ENCODE measurements around the gene CLEC9A. TPM values are rescaled to one million over a fixed set of nuclear protein-coding genes. Genes with fewer than 3 reads are reported as not detected.

The CLEC9A gene
- total and polyA plus RNA-seq, 9 of the 15 experiments (the other 6 are each of a cell fraction or from before 2014, with no cell fraction given) = not detected

DNA sequence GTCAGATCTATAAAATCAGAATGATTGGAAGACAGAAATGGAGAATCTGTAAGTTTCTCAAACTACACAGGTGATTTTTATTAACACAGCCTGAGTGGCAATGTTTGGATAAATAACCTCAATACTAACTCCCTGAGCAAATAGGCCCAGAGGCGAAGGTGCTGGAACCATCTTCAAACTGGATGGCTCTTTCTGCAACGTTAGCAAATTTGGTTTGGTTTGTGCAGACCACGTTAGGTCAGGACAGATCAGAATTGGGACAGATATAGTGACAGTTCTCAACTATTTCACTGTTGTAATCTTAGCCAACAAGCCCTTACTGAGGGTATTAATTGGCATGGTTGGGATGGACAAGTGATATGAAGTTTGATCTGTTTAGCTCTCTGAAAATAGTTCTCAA lies 9.1 kb upstream of the CLEC9A start:
- ATAC-seq (no peak), FAIRE-seq (no peak), DNase-seq (ENCODE audit: extremely low read depth in 1 of 4, low spot score in 3 of 4) (no peak)
- H3K36me3 ChIP-seq (ENCODE audit: control insufficient read depth, insufficient read depth, low read length) = no peaks in the 10 kb centered on the region
- no peaks in the 10 kb centered on the region for H3K9me1 ChIP-seq (ENCODE audit: control insufficient read depth, insufficient read depth, low read length)
- H3K4me2 ChIP-seq (ENCODE audit: insufficient read depth, low read length) = no peak overlapping the region
- H3K4me3 ChIP-seq = no peak overlapping the region
- peak; percentile 50; the same call in 1 of the 2 replicates for TF ChIP-seq MAFF (IDR thresholded peaks at IDR 0.05; ENCODE audit: low read length)
- no peak for TF ChIP-seq CSDE1 (IDR thresholded peaks at IDR 0.05)
- TF ChIP-seq, protein P1, sequence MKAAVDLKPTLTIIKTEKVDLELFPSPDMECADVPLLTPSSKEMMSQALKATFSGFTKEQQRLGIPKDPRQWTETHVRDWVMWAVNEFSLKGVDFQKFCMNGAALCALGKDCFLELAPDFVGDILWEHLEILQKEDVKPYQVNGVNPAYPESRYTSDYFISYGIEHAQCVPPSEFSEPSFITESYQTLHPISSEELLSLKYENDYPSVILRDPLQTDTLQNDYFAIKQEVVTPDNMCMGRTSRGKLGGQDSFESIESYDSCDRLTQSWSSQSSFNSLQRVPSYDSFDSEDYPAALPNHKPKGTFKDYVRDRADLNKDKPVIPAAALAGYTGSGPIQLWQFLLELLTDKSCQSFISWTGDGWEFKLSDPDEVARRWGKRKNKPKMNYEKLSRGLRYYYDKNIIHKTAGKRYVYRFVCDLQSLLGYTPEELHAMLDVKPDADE (conservative IDR thresholded peaks at IDR 0.05; ENCODE audit: control insufficient read depth, low read depth, low read length) = no peak
- peak; percentile 41; the same call in 1 of the 2 replicates for TF ChIP-seq C11orf30 (IDR thresholded peaks at IDR 0.05; ENCODE audit: low read depth)
- TF ChIP-seq ZNF316 (IDR thresholded peaks at IDR 0.05) = peak; percentile 40
- TF ChIP-seq MAFG (tag; conservative IDR thresholded peaks at IDR 0.05) = peak; percentile 21; the same call in 1 of the 2 replicates
- peak; percentile 63 for TF ChIP-seq MAFK (IDR thresholded peaks at IDR 0.05; ENCODE audit: low read length)
- H3K27me3 ChIP-seq (ENCODE audit: control insufficient read depth in 2 of 2, insufficient read depth in 2 of 2, low read length in 2 of 2) = no peaks in the 10 kb centered on the region
- no peaks in the 10 kb centered on the region for H4K20me1 ChIP-seq (replicated peaks; ENCODE audit: control insufficient read depth, insufficient read depth, low read length)
- POLR2A ChIA-PET = no interaction called here
- H2AFZ ChIP-seq (ENCODE audit: low read depth, low read length) = no peak overlapping the region
- no peaks in the 10 kb centered on the region for H3K9me3 ChIP-seq (replicated peaks; ENCODE audit: control insufficient read depth, insufficient read depth, low read depth, low read length)
- no peak overlapping the region for H3K9ac ChIP-seq (ENCODE audit: insufficient read depth in 1 of 2, low read depth in 2 of 2, low read length in 2 of 2)
- no peak overlapping the region for H3K27ac ChIP-seq (ENCODE audit: extremely low read depth, low read depth, low read length)
- no peaks in the 10 kb centered on the region for H3K4me1 ChIP-seq (replicated peaks in 1 of 2; ENCODE audit: control insufficient read depth in 2 of 2, insufficient read depth in 2 of 2, low read length in 2 of 2)
- intact Hi-C loops (cut with micrococcal nuclease) = no loop called here
- CTCF ChIA-PET (ENCODE audit: low intra/inter-chr PET ratio) = no interaction called here
- in situ Hi-C loops (cut with MboI) = no loop called here
- H3K79me2 ChIP-seq (ENCODE audit: control insufficient read depth, insufficient read depth, low read length) = no peaks in the 10 kb centered on the region
- BruUV-seq (replicated peaks) = no TSS peak
- WGBS (ENCODE audit: insufficient coverage, low coverage, missing lambda C conversion rate) = 3% methylated on average over 3 of the region's 3 CpGs
